ENCODE measurements around the gene TPM2. TPM values are rescaled to one million over a fixed set of nuclear protein-coding genes. Genes with fewer than 3 reads are reported as not detected.

Gene TPM2
- total and polyA plus RNA-seq, 9 of the 15 experiments (the other 6 are each of a cell fraction or from before 2014, with no cell fraction given) = 0.28 to 16.1 (median 4.5) TPM

- TF ChIP-seq ARID4B (CRISPR knock-in tag; IDR thresholded peaks at IDR 0.05) = peak; percentile 24; the same call in 1 of the 2 replicates
- TF ChIP-seq XRCC5 (IDR thresholded peaks at IDR 0.05; ENCODE audit: low read depth, low read length) = no peak
- peak; percentile 25 for TF ChIP-seq HNRNPLL (IDR thresholded peaks at IDR 0.05; ENCODE audit: low read depth, low read length, poor library complexity, severe bottlenecking)
- TF ChIP-seq TGIF2 (CRISPR knock-in tag; IDR thresholded peaks at IDR 0.05) = no peak
- peak; percentile 36; the same call in 1 of the 2 replicates for TF ChIP-seq CXXC5 (CRISPR knock-in tag; IDR thresholded peaks at IDR 0.05)
- TF ChIP-seq CCNT2 (IDR thresholded peaks at IDR 0.05; ENCODE audit: borderline replicate concordance, extremely low read depth, insufficient read length, low read depth, low read length) = peak; percentile 41
- no peak for TF ChIP-seq RBM39 (optimal IDR thresholded peaks at IDR 0.05; ENCODE audit: low read depth, low read length)
- no peak for TF ChIP-seq JUNB (CRISPR knock-in tag; conservative IDR thresholded peaks at IDR 0.05)
- no peak for TF ChIP-seq TCF15 (CRISPR knock-in tag; IDR thresholded peaks at IDR 0.05)
- TF ChIP-seq CTBP1 (IDR thresholded peaks at IDR 0.05; ENCODE audit: borderline replicate concordance) = peak; percentile 46; the same call in 1 of the 2 replicates
- no peak for TF ChIP-seq RFX1 (IDR thresholded peaks at IDR 0.05)
- peak; percentile 22; the same call in 1 of the 2 replicates for TF ChIP-seq VEZF1 (CRISPR knock-in tag; IDR thresholded peaks at IDR 0.05)
- no peak for TF ChIP-seq MXI1 (IDR thresholded peaks at IDR 0.05; ENCODE audit: low read depth, low read length)
- no peak for TF ChIP-seq ZNF764 (CRISPR knock-in tag; IDR thresholded peaks at IDR 0.05; ENCODE audit: low read depth)
- TF ChIP-seq CTCF (IDR thresholded peaks at IDR 0.05 in 2 of 3, conservative IDR thresholded peaks at IDR 0.05 in 1 of 3; ENCODE audit: insufficient read depth in 2 of 3, low read depth in 1 of 3, low read length in 3 of 3) = peak; percentile 47 to 71 (median 65)
- no peak for TF ChIP-seq MAFK (IDR thresholded peaks at IDR 0.05; ENCODE audit: low read length)
Measured at GRCh38 chr9:35658137-35658967, 31.4 kb downstream of the TPM2 start, which contains the start of gene CCDC107 (continued).
